Left cardiac atrium (tissue), 4 donors: Measurements from ENCODE around the gene HASPIN. TPM values are rescaled to one million over a fixed set of nuclear protein-coding genes. Genes with fewer than 3 reads are reported as not detected.

Source experiments
- ATAC-seq, 2 donors: fragments of 200-7000 bp; cut with Tn5 transposase; one replicate each; pipeline ENCODE4 v1.9.1; 2020; ENCODE audit warnings: mild to moderate bottlenecking in 2 of 2, moderate library complexity in 2 of 2
- DNase-seq: peaks from one replicate; pipeline ENCODE4 v3.0.0-alpha.2; 2020
- intact Hi-C, 2 donors: fragments of 100-400 bp; cut with DNase I; formaldehyde crosslinking; loops; one replicate each; pipeline versions ENCODE4 v1.14.1 to v1.15.1; 2022 to 2023
- long read RNA-seq: library from polyadenylated mRNA; unstranded; transcript quantifications from one replicate; pipeline ENCODE4 v2.0.0, GENCODE V29; 2021
- total RNA-seq, 2 donors: library from RNA; stranded (reverse); fragmentation: NEBNext Ultra II Directional; extraction: Animal tissue kit (Norgen Biotek cat#: 25700); gene quantifications; one replicate each; pipeline ENCODE4 v1.2.1, GENCODE V29; 2021
- donor health status: DM: no; HTN: yes; CAD: no.
- donor health status: DM: no; HTN: yes; CAD: no; lungs with severe emphysema.
- donor health status: DM: yes; HTN: yes; CAD: no.
- donor health status: Dilated cardiomyopathy.

HASPIN gene
- total RNA-seq, result under 1 TPM; 0.16 to 0.47 TPM
- long read RNA-seq, result 0 reads

DNA sequence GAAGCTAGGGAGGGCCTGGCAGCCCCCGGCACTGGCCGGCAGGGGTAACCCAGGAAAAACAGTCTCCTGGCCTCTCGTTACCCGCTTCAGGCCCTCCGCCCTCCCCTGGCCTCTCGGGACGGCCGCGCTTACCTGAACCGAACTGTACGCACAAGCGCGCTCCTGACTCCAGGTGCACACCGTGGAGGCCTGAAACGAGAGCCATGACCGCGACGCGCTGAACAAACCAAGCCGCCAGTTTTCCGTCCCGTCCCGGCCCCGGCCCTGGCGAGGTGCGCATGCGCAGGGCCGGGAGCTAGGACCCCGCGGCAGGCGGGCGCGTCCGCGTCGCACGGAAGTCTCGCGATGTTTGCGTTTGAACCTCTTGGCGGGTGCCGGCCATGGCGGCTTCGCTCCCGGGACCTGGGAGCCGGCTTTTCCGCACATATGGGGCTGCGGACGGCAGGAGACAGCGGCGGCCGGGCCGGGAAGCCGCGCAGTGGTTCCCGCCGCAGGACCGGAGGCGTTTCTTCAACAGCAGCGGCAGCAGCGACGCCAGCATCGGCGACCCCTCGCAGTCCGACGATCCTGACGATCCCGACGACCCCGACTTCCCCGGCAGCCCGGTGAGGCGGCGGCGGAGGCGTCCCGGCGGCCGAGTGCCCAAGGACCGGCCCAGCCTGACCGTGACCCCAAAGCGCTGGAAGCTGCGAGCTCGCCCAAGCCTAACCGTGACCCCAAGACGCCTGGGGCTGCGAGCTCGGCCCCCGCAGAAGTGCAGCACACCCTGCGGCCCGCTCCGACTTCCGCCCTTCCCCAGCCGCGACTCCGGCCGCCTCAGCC, at the start of gene HASPIN:
TSS of gene HASPIN (plus strand) at position 348 of the 822 bp plus-strand sequence. CDS start at position 381, 33 bp downstream.
- DNase-seq (peak; percentile 92), ATAC-seq (peak; percentile 95 to 97)
- intact Hi-C loops, result no loop called here

DNA sequence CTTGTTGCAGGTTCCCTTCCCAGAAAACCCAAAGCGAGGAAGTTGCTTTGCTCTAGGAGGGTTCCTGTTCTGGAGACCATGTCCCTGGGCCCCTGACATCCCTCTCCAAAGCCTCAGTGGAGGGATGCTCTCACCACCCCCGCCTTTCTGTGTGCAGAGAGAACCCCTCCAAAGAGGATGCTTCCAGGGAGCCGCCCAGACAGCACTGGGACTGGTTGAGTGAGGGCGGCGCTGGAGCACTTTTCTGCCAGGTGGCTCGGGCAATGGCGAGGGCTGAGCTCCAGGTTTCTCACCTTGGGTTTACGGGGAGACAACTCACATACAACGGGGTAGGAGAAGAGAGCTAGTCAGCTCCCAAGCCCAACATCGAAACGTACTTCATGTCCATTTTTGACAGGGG, 47.8 kb upstream of the HASPIN start:
- ATAC-seq, result no peak
- intact Hi-C loops, result no loop called here
- DNase-seq, result no peak

DNA sequence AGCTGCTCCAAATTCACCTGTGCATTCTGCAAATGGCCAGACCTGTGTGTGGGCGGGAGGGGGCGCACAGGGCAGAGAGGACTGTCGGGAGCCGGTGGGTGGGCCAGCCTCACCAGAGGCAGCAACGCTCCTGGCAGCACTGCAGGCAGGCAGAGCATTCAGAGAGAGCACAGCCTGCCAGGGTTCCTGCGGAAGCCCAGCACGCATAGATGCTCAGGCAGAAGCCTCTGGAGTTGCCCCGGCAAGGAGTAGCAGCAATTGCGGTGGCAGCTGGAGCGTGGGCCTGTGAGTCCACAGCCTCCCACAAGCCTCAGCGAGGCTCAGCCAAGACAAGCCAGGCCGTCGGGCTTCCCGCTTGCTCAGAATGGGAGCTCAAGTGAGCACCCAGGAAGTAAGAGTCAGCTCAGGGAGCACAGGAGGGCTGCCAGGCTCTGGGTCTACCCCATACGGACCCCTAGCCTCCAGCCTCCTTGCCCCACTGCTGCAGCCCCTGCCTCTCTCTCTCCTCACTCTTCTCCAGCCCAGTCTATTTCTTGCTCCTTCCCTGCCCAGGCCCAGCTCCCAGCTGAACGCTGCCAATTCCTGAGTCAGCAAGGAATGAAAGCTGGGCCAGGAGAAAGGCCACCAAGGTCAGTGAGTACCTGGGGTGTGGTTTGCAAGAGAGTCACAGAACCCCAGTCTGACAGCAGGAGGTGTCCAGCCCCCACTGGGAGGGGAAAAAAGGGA, 45.4 kb upstream of the HASPIN start:
- intact Hi-C loops, result no loop called here
- DNase-seq, result no peak
- ATAC-seq, result peak in 1 of 2 donors; percentile 58

DNA sequence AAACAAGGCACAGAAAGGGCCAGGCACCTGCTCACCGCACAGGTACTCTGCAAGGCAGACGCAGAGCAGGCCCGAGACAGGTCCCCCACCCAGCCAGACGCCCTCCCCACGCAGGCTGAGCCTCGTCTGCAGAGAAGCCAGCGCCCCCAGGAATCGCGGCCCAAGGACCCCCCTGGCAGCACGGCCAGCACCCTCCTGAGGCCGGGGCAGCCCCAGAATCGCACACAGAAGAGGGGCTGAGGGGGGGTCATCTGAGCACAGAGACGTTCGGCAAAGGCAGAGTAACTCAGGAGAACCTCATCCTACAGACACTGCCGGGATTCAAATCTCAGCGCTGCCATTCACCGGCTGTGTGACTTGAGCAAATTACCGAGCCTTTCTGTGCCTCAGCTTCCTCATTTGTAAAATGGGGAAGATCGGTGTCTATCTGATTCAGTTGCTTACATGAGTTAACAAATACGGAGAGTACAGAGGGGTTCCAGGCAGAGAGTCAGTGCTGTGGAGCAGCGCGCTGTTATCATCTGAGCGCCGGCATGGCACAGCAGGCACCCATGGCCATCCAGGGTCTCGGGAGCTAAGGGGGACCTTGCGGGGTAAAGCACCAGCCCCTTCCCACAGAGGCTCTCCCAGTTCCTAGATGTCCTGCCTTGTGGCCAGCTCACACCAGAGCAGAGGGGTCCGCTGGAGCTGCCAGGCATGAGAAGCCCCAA, 44.7 kb upstream of the HASPIN start:
- ATAC-seq, result no peak

DNA sequence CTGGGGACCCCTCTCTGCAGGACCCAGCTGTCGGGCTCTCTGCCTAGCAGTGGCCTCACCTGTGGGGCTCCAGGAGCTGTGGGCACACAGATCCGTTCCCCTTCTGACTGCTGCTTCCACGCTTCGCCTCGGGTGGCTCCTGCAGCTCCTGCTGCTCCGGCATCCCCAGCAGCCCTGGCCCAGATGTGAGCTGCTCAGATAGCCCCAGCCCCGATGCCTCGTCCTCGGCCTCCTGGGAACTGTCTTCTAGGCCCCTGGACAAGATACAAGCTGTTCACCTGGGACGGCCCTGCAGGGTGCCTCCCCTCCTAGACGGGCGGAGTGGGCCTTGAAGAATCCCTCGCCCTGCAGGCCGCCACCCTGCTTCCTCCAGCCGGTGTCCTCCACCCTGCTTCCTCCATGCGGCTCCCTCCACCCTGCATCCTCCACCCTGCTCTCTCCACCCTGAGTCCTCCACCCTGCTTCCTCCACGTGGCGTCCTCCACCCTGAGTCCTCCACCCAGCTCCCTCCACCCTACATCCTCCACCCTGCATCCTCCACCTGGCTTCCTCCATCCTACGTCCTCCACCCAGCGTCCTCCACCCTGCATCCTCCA, 44.1 kb upstream of the HASPIN start:
- ATAC-seq (no peak), DNase-seq (no peak)
- intact Hi-C loops, result no loop called here

More for the DNA sequence above, 44.7 kb upstream of the HASPIN start:
- DNase-seq, result no peak
- intact Hi-C loops, result no loop called here

DNA sequence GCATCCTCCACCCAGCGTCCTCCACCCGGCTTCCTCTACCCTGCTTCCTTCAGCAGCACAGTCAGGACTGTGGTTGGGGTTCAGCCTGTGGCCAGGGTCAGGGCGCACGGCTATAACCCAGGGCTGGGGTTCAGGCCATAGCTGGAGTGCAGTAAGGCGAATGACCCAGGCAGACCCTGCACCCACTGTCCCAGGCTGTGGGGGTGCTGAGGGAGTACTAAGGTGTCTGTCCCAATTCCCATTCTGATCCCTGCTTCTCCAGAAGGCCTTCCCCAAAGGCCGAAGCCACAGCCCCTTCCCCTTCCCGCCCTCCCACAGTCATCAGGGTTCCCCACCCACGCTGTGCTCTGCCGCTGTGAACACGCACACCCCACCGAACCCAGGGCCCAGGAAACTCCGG, 42.6 kb upstream of the HASPIN start:
- intact Hi-C loops, result no loop called here
- no peak for DNase-seq
- ATAC-seq, result no peak

DNA sequence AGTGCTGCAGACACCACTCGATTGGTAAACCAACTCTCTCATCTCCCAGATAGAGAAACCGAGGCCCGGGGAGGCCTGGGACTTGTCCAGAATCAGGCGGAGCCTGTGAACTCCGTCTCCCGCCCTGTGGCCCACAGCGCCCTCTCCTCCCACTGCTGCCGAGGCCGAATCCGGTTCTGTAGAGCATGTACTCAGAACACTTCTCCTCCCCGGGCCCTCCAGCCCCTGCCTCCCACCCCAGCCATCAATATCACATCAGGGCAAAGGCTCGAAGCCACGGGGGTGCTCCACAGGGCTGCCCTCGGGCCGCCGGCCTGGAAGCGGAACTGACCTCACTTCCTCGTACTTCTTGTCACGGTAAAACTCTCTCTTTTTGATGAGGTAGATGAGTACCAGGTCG, 42.1 kb upstream of the HASPIN start:
- intact Hi-C loops, result no loop called here
- ATAC-seq (no peak), DNase-seq (no peak)

DNA sequence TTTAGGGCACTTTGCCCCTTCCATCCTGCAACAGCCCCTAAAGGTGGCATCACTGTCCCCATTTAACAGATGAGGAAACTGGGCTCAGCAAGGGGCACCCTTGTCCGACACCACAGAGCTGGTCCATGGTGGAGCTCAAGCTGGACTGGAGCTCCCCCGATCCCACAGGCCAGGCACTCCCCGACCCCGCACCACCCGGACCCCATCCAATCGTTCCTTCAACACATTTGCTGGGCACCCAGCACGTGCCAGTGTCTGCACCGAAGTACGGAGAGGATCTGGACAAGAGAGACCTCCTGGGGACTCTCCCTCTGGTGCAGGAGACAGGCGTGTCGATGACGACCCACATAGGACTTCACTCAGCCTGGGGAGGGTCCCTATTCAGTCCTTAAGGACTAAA, 41.7 kb upstream of the HASPIN start:
- no peak for DNase-seq
- intact Hi-C loops, result no loop called here
- ATAC-seq, result no peak

DNA sequence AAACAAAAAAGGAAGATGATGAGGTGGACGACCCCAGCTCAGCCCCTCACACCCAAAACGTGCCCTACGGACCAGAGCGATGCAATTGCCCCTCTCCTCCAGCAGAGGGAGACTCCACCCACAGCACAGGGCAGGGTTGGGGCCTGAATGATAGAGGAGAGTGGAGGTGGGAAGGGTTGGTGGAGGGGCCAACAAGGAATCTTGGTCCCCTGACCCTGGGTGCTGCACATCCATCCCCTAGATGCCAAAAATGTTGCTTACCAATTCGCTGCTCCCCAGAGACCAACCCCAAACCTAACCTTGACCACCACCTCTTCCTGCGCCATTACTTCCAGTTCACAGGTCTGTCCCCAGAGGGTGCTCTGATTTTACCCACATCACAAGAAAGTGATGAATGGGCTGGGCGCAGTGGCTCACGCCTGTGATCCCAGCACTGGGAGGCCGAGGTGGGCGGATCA, 40.6 kb upstream of the HASPIN start:
- peak; percentile 72 to 76 for ATAC-seq
- intact Hi-C loops, result no loop called here
- DNase-seq, result no peak

DNA sequence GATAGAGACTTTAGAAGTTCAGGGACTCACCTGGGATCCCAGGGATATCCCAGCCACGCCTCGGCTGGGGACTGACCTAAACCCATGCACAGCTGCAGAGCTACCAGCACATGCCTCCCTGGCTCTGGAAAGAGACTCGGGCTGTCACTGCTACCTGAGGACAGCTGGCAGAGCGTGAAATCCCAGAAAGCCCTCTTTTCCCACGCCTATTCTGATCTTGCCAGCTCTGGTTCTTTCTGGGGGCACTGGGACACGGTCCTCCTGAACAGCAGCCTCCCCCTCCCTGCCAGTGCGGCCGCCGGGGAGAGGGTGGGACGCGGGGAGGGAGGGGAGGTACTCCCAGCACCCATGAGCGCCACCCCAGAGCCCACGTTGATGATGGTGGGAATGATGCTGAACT, 38.5 kb upstream of the HASPIN start:
- DNase-seq (no peak), ATAC-seq (no peak)
- intact Hi-C loops, result no loop called here

DNA sequence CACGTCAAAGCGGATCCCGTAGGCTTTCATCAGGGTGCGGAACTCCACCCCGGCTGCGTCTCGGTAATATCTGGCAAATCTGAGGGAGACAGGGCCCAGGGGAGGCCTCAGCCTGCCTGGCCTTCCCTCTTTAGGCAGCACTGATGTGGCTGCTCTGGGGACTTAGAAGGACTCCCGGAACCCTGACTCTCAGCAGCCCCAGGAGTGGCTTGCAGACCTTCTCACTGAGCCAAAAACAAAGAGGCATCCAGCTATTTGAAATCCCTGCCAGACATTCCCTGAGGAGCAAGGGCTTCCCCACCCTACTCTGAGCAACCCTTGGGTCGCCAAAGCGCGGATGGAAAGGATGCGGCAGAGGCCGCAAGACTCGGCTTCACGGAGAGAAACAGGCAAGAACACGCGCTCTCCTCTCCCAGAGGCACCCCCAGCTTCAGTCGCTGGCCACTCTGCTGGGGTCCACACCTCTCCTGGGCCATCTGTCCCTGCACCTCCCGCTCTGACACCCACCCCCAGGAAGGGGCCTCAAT, 35.6 kb upstream of the HASPIN start:
- intact Hi-C loops, result no loop called here
- ATAC-seq (no peak), DNase-seq (no peak)

DNA sequence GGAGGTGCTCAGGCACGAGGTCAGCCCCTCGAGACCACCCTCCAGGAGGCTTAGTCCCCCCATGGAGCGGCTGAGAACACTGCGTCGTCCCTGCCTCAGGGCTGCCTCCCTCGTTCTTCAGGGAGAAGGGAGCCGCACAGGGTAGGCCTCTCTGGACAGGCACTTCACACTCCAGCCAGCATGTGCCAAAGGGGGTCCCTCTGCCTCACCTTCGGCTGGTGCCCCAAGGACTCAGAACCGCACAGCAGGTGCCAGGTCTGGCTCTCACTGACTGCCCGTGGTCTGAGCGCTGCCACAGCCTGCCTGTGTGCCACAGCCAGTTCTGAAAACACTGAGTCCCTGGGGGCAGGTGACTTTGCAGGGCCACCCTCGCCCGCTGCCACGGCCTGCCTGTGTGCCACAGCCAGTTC, 34.8 kb upstream of the HASPIN start:
- intact Hi-C loops, result no loop called here
- ATAC-seq, result peak in 1 of 2 donors; percentile 13
- no peak for DNase-seq

DNA sequence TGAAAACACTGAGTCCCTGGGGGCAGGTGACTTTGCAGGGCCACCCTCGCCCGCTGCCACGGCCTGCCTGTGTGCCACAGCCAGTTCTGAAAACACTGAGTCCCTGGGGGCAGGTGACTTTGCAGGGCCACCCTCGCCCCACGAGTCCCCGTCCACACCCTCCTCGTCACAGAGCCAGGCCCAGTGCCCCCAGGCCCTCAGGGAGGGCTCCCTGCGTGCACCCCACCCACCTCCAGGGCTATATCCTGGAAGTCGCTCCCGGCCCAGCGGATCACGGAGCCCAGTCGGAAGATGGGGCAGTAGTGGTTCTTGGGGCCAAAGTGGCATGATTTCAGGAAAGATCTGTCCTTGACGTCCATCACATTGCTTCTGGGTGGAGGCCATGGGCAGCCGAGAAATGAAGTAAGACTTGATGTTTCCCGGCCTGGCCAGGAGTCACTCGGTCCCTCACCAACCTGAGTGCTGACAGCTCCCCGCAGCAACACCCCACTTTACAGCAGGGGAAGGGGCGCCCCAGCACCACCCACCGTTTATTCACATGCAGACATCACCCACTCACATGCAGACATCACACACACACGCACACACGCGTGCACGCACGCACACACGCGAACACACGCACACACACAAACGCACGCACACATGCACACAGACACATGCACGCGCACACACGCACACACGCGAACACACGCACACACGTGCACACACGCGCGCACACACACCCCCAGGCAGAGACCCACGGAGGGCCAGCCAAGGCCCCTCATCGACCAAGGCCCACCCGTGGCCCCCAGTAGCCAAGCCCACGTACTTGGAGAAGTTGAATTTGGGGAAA, 34.2 kb upstream of the HASPIN start:
- no peak for ATAC-seq
- DNase-seq, result no peak
- intact Hi-C loops, result no loop called here

DNA sequence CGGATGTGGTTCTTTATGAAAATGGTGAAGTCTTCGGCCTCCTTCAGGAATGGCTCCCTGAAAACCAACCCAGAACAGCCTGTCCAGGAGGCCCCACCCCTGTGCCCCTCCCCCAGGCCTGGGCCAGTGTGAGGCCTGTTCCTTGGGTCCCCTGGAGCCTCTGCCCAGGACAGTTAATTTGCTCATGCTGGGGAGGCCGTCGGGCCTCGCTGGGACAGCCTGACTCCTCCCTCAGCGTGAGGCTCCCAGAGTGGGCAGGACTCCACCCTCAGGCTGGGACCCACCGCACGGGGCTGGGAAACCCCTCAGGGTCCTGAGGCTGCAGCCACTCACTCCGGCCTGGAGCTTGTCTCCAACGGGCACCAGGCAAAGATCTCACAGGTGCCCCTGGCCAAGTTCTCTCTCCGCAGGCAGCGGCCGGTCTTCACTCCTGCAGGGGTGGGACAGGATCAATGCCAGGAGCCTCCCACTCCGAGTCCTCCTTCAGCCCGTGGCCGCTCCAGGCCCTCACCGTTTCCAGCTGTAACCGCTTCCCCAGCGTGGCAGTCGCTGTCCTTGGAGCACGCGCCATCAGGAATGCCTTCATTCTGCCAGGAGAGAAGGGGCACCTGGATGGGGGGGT, 33.5 kb upstream of the HASPIN start:
- DNase-seq (no peak), ATAC-seq (no peak)
- intact Hi-C loops, result no loop called here

DNA sequence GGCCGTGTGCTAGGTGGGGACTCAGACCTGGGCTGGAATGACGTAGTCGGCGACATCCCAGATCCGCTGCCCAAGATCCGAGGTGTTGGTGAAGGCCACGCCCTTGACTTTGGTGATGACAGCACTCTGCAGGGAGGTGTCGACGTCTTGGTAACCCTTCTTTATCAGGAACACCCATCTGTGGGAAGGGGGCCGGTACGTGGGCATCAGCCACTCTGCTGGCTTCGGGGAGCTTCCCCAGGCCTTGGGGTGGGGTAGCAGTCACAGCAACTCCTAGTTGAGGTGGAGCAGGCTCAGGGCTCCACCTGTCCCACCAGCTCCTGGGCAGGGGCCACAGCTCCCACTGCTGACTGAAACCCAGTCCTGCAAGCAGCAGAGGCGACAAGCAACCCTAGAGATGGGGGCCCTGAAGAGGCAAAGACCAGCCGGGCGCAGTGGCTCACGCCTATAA, 32.1 kb upstream of the HASPIN start:
- intact Hi-C loops, result no loop called here
- ATAC-seq (no peak), DNase-seq (no peak)

DNA sequence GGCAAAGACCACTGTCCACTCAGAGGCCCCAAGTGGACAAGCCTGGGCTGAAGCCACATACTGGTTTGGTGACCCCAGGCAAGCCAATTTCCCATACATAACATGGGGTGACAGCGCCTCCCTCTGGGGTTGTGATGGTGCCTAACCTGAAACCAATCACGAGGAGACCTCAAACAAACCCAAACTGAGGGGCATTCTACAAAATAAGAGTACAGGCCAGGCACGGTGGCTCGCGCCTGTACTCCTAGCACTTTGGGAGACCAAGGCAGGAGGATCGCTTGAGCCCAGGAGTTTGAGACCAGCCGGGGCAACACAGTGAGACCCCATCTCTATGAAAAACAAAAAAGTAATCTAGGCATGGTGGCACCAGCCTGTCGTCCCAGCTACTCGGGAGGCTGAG, 31.4 kb upstream of the HASPIN start:
- ATAC-seq, result no peak
- intact Hi-C loops, result no loop called here

DNA sequence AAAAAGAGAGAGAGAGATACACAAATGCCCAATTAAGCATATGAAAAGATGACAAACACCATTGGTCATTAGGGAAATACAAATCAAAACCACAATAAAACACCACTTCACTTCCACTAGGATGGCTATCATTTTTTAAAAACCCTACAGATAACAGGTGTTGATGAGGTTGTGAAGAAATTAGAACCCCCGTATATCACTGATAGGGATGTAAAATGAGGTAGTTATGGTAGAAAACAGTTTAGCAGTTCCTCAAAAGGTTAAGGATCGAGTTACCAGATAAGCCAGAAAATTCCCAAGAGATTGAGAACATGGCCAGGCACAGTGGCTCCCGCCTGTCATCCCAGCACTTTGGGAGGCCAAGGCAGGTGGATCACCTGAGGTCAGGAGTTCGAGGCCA, 30.6 kb upstream of the HASPIN start:
- intact Hi-C loops, result no loop called here

More for the DNA sequence above, 31.4 kb upstream of the HASPIN start:
- DNase-seq, result no peak

DNA sequence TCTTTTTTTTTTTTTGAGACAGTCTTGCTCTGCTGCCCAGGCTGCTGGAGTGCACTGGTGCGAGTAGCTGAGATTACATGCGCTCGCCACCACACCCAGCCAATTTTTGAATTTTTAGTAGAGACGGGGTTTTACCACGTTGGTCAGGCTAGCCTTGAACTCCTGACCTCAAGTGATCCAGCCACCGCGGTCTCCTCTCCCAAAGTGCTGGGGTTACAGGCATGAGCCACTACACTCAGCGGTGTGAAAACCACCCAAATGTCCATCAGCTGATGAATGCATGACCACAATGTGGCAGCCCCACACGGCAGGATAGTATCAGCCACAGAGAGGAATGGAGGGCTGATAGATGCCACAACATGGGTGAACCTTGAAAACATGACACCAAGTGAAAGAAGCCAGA, 29.9 kb upstream of the HASPIN start:
- intact Hi-C loops, result no loop called here
- DNase-seq (no peak), ATAC-seq (no peak)

More for the DNA sequence above, 30.6 kb upstream of the HASPIN start:
- ATAC-seq, result no peak
- DNase-seq, result no peak
